NOMO-1 treated with DMSO at 0.1 percent for 48 hours (cell line): Measurements from ENCODE around the gene CFAP299.

ENCODE experiments used
- DNase-seq: peaks from one replicate; lab custom pipeline; 2025; ENCODE audit not compliant: unreplicated experiment; lab: John Stamatoyannopoulos, UW

The CFAP299 gene

DNA sequence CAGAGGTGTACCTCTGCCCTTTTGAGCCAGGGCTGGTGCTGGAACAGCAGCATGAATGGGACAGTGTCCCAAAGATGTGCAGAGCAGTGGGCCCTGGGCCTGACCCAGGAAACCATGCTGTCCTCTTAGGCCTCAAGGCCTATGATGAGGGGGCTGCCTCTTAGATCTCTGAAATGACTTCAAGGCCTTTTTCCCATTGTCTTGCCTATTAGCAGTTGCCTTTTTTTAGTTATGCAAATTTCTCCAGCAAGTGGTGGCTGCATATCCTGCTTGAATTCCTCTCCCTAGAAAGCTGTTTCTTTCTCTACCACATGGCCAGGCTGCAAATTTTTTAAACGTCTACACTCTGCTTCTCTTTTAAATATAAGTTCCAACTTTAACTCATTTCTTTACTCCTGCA lies 160.3 kb downstream of the CFAP299 start:
- no peak for DNase-seq

DNA sequence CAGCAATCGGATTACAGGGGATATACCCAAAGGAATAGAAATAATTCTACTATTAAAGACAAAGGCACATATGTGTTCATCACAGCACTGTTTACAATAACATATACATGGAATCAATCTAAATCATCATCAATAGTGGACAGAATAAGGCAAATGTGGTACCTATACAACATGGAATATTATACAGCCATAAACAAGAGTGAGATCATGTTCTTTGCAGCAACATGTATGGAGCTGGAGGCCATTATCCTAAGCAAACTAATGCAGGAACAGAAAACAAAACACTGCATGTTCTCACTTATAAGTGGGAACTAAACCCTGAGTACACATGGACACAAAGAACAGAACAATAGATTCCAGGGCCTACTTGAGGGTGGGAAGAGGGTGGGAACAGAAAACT lies 163.2 kb downstream of the CFAP299 start:
- no peak for DNase-seq

DNA sequence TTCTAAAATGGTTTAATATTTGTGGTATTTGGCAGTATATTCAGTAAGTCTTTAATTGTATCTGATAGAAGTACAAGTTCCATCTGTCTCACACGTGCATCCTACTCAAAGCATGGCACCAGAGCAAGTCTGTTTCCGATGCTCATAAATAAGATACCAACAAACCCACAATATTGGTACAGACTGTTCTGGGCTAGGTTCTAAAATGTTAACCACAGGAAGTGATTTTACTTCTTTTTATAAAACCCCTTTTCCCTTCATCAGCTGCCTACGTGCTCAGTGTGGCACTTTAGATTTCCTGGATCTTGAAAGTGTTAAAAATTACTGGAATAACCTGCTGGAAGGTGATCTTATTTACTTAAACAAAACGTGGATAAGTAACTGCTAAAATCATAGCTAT lies 165.1 kb downstream of the CFAP299 start:
- peak; percentile 72 for DNase-seq

DNA sequence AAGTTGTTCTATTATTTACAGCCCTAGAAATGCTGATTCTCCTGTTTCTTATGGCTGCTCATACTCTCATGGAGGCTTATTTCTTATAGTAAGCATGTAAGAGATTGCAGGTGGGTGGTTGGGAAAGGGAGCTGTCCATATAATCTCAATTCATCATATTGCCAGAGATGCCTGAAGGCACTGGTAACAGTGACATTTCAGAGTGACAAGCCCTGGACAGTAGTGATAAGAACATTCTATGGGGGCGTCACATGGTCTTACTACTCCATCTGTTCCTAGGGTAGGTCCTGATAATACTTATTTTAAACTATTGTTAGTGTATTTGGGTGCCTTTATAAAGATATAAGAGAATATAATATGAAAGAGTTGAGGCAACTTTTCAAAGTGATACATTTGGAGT lies 171.5 kb downstream of the CFAP299 start:
- no peak for DNase-seq

DNA sequence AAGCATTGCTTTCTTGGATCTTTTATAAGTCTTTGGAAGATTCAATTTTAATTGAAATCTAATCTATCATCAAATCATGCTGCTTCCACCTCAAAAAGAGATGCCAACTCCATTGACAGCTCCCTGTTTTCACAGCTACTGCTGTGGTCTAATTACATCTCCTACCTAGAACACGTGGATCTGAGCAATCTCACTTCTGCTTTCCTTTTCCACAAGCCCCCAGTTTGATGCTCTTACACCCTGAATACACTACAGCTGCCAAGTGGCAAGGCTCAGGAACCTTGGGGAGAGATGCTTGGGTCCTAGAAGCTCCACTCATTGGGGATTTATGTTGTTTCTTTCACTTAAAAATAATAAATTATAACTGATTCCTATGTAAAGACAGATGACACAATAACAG lies 172.0 kb downstream of the CFAP299 start:
- peak; percentile 20 for DNase-seq

DNA sequence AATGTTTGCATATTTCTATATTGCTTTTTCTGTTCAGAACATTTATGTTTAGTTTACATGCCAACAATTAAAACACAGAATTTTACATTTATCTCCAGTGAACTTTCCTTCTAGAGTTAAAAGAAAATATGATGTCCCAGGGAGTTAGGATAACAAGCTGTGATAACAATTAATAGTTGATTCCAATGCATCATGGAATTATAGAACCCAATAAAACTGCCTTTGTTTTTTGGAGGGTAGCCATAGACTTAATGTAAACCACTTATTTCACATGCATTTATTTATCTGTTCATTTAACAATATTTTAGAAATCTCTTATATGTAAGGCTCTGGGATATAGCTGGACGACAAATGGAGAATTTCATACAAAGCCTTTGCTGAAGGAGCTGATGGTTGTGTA lies 180.0 kb downstream of the CFAP299 start:
- no peak for DNase-seq

DNA sequence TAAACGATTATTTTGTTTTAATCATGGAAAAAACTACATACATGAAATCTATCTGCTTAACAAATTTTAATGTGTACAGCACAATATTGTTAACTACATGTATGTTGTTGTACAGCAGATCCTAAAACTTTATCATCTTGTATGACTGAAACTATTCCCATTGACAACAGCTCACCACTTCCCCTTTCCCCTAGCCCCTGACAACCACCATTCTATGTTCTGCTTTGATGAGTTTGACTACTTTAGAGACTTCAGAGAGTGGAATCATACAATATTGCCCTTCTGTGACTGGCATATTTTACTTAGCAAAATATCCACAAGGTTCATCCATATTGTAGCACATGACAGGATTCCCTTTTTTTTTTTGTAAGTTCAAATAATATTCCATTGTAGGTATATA lies 185.9 kb downstream of the CFAP299 start:
- peak; percentile 29 for DNase-seq

DNA sequence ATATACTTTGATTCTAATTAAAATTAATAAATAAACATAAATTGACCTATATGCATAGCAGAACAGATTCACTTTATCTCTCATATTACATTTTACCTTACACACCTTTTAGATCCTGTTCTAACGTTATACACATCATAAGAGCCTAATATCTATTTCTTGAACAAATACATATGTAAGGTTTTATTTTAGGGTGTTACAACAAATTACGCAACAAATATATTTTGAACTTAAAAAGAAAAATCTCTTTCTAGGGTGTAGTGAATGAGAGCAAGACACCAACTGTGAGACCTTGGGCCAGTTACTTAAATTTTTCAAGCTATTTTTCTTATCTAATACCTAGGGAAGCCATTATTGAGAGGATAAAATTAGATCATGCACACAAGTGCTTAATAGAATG lies 191.2 kb downstream of the CFAP299 start:
- no peak for DNase-seq

DNA sequence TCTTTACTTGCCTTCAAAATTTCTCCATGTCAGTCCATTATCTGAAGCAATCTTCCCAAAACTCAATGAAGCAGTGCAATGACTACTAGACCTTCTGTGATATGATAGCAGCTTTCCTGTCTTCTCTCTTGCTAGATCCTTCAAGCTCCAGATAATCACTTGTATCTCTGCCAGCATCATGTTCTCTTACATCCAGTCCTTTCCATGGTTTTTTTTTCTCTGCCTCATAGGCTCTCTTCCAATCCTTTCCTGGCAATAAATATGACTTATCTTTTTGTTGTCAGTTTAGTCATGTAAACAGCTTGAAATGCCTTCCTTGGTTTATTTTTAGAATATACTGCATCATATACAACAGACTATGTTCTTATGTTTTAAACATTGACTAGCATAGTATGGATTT lies 193.5 kb downstream of the CFAP299 start:
- no peak for DNase-seq

DNA sequence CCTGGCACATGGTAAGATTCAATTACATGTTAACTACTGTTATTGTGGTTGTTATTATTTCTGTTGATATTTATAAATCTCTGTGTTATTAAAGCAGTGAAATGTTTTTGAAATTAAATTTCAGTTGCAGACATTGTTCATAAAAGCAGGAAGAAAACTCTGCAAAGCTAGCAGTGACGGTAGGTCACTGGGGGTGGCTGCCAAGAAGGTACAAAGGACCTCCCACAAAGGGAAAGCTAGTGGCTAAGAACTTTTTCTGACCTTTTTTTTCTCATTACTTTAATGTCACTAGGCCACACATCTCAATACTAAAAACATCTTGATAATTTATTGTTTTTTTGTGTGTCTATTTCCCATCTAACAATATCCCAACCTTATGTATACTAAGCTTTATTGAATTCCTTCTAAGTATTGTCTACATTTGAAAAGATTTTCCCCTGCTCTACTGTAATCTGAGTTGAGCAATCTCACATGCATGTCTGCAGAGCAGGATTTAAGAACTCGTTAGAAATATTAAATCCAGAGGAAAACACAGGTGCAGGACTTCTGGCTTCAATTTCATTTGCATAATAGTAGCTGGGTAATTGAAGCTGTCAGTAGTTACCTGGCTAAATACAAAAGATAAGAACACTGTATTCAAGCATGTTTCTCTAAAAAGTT lies 197.3 kb downstream of the CFAP299 start:
- no peak for DNase-seq

DNA sequence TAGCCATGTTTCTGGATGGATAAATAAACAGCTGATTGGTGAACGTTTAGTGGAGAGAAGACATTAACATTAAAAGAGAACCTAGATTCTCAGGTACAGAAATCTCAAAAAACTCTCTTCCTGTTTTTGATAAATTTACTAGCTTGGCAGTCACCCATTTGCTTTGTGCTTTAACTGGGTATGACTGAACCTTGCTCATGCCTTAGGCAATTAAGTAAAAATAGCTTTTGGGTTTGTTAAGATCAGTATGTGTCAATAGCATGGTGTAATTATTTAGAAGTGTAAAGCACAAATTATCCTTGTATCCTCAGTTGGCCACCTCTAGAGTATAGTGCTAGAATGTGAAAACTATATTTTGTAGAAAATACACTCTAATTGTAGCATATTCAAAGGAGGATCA lies 200.0 kb downstream of the CFAP299 start:
- no peak for DNase-seq

DNA sequence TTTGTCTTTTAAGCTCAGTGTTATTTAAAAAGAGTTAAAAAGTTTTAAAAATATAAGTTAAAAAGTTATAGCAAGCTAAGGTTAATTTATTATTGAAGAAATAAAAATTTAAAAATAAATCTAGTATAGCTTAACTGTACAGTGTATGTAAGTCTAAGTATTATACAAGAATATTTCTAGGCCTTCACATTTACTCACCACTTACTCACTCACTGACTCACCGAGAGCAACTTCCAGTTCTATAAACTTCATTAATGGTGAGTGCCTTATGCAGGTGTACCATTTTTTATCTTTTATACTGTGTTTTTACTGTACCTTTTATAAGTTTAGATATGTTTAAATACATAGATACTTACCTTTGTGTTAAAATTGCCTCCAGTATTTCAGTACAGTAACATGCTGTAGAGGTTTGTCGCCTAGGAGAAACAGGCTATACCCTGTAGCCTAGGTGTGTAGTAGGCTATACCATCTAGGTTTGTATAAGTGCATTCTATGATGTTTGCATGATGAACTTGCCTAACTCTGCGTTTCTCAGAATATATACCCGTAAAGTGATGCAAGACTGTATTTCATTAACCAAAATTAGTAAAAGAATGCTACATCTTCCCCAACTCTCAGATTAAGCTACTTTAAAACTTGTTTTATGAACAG lies 202.9 kb downstream of the CFAP299 start:
- no peak for DNase-seq

DNA sequence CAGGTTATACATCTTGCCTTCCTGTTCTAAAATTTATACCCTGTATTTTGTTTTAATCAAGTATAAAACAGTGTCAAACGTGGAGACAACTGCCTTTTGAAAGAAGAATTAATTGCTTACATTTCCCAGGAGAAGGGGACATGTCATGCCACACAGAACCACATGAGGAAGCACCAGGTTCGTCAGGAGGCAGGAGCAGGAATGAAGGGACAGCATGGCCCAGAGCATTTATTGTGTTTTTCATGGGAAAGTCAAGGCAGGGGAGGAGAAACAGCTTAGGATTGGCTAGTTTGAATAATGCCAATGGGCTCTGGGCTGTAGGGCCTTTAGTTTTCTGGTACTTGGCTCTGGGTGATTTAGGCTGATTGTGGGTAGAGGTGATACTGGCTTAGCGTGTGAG lies 203.7 kb downstream of the CFAP299 start:
- no peak for DNase-seq

DNA sequence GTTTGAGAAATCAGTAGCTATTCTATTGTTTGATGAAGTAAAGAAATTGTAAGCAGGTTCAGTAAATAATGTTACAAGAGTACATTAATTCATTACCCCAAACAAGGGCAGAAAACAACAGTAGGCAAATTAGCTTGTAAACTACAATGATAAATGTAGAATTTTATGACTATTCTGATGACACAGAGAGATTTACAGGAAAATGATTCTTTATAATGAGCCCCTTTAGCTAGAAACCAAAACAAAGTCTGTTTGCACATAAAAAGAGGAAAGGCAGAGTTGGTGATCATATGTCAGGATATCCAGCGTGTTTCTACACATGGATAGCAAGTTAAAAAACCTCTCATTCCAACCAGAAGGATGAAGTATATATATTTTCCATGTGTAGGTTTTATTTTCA lies 204.8 kb downstream of the CFAP299 start:
- no peak for DNase-seq

DNA sequence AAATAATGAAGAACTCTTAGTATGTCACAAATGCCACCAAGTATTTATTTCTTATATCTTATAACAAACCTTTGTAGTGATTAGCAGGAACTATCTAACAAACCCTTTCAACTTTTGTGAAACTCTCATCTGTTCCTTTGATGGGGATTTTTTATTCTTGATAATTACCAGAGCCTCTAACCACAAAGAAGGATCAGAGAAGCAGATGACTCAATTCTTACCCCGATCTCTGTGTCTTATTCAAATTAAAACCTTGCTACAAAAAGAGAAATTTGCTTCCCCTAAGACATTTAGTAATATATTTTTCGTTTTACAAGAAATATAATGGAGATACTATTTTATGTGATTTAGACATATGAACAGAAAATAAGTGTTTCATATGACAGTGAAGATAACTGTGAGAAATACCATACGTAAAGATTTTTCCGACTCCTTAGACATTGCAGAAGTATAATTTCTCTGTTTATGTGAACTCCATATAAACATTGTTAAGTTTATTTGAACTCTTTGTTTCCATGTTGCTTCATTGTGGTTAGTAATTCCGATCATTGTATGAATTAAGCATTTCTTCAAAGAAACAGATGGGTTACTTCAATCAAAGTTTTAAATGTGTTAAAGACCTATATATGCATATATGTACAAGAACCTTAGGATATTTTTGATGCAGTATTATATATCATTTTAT lies 205.4 kb downstream of the CFAP299 start:
- DNase-seq = no peak

DNA sequence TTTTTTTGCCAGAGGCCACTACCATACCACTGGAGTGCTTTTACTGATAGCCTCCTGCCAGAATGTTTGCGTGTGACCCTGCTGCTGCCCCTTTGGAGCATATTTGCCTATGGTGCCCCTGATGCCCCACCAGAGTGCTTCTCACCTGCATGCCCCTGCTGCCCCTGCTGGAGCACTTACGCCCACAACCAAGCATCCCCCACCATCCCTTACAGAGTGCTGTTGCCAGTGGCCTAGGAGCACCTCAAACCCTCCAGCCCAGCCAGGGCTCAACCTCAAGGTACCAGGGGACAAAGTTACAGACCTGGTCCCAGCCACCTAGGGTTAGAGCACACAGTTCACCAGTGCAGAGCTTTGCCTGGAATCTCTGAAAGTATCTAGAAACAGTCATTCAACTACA lies 207.2 kb downstream of the CFAP299 start:
- no peak for DNase-seq

DNA sequence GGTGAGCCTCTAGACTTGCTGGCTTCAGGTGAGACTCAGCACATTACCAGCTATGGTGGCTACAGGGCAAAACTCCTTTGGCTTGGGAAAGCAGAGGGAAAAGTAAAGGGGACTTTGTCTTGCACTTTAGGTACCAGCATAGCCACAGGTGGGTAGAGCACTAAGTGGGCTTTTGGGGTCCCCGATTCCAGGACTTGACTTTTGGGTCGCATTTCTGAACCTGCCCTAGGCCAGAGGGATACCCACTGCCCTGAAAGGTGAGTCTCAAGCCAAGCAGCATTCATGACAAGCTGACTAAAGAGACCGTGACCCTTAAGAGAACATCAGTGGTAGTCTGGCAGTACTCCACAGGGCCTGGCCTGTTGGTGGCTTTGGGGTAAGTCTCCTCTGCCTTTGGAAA lies 224.8 kb downstream of the CFAP299 start:
- no peak for DNase-seq

DNA sequence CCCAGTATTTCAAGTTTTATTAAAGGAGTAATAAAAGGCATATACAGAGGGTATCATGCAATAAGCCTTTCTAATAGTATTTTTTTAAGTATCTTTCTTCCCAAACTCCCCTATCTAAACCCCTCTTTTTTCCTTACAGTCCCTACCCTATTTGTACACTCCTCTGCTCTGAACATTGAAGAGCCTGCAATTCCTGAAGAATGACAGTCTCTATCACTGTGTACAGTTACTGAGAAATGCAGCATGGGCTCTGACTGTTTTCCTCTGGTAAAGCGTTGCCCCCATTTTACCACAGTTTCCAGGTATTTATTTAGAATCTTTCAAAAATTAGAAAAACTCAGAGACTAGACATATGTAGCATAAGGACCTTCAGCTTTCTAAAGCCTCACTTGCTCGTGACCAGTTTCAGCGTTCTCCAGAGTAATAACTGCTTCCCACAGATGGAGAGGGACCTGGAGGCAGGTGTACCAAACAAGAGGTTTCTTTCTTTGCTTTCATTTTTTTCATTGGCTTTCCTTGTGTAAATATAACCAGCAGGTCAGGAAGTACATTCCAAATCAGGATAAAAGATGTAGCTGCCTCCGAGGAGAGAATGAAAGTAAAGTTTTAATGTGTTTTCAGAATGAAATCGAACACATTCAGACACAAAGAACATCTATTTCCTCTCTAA lies 230.8 kb downstream of the CFAP299 start:
- DNase-seq = no peak

DNA sequence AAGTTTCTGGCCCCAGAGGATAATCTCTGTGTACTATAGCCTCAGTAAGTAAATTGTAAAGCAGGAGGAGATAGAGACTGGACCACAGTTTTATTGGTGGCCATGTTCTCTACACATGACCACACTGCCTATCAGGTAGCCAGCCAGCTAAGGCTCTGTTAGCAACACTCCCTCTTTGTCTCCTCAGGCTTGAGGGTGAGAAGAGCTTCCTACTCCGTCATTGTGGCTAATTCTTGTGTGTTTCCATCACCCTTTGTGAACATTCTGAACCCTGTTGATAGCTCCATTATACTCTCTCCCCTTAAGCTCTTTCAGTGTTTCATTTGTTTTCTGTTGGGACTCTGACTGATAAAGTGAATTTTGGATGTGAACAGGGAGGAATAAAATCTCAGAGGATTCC lies 233.4 kb downstream of the CFAP299 start:
- no peak for DNase-seq

DNA sequence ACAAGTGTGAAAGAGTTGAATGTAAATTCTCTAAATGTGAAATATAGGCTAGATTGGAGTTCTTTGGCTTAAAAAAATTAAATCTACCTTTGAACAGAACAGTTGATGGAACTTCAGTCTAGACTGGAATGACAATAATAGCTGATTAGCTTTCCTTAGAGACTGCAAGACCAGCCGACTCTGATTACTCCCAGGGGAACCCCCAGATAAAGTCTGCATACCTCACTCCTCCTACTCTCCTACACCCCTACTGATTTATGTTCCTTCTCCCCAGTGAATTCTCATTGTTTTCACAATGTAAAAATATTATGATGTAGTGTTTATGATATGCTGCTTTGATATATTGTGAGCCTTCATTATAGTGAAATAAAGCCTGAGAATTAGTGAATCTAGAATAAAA lies 241.3 kb downstream of the CFAP299 start:
- no peak for DNase-seq

DNA sequence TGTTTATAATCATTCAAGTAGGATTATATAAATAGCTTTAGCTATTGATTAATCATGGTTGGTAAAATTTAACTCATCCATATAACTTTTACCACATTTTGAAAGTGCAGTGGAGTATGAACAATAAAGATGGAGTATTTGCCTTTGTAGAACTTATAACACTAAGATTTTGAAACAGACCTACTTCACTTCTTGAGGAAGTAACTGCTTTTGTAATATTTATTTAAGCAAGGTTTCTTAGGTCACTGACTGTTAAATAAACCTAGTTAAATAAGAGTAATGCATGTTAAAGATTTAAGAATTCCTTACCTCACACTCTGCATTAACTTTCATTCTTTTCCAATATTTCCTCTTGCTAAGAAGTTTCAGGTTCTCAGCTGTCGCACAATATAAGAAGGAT lies 242.5 kb downstream of the CFAP299 start:
- DNase-seq = no peak

DNA sequence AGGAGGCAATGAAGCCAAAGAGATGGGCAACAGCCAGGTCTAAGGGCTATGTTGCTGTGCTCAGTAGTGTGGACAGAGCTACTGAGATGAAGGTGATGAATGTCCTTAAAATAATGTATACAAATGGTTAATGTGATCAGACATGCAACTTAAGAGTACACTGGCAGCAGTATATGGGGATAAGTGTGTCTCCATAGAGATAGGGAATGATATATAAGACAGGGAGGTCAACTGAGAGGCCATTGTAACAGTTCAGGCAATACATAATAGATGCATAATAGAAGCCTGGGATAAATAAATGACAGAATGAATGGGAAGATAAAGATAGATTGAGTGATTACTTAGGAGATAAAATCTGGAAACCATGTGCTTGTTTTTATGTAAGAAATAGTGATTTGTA lies 250.0 kb downstream of the CFAP299 start:
- DNase-seq = no peak
